ENCODE data around the gene DDB1.

DNA sequence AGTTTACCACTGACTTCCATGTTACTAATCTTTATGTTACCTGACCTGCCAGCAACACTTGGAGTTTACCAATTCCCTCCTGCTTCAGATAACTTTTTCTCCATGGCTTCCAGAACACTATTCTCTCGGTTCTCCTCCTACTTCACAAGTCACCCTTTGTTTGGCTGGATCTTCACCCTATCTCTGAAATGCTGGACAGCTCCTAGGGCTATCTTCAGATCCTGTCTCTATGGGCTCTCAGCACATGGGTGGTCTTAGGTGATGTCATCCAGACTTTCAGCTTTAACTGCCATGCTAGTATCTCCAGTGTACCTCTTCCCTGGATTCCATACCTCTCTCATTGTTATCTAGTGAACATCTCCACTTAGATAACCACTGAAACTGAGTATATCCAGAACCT lies 25.6 kb downstream of the DDB1 start:
- TF ChIP-seq, protein P1, sequence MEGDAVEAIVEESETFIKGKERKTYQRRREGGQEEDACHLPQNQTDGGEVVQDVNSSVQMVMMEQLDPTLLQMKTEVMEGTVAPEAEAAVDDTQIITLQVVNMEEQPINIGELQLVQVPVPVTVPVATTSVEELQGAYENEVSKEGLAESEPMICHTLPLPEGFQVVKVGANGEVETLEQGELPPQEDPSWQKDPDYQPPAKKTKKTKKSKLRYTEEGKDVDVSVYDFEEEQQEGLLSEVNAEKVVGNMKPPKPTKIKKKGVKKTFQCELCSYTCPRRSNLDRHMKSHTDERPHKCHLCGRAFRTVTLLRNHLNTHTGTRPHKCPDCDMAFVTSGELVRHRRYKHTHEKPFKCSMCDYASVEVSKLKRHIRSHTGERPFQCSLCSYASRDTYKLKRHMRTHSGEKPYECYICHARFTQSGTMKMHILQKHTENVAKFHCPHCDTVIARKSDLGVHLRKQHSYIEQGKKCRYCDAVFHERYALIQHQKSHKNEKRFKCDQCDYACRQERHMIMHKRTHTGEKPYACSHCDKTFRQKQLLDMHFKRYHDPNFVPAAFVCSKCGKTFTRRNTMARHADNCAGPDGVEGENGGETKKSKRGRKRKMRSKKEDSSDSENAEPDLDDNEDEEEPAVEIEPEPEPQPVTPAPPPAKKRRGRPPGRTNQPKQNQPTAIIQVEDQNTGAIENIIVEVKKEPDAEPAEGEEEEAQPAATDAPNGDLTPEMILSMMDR (IDR thresholded peaks at IDR 0.05; ENCODE audit: low read length), result no peak
- TF ChIP-seq EZH2 (IDR thresholded peaks at IDR 0.05; ENCODE audit: borderline replicate concordance, low read length), result no peak

Measured in OCI-LY1 (cell line).